Measurements from ENCODE around the gene A2ML1.
"Not testable (repeated sequence)": the region's sequence is repeated elsewhere in the genome, so short reads cannot be mapped to it uniquely, and the experiment has no call there.

A2ML1 gene

GRCh38 chr12:8899830-8900229 lies 77.4 kb downstream of the A2ML1 start:
- no peaks in the 10 kb centered on the region for H3K36me3 ChIP-seq (ENCODE audit: control insufficient read depth in 5 of 5, insufficient read depth in 5 of 5, low read length in 5 of 5)
- no peaks in the 10 kb centered on the region for H3K4me1 ChIP-seq (ENCODE audit: control insufficient read depth in 5 of 5, insufficient read depth in 5 of 5, low read length in 5 of 5)
- H3K27me3 ChIP-seq (ENCODE audit: control insufficient read depth in 5 of 5, insufficient read depth in 4 of 5, low read length in 5 of 5), result no peaks in the 10 kb centered on the region
- H3K9ac ChIP-seq (ENCODE audit: low read length in 5 of 5), result no peak overlapping the region
- no peak overlapping the region for H3K27ac ChIP-seq (ENCODE audit: low read depth, low read length)
- H3K9me3 ChIP-seq (ENCODE audit: control insufficient read depth in 5 of 5, low read length in 5 of 5), result no peaks in the 10 kb centered on the region
- no peak overlapping the region for H3K4me3 ChIP-seq (ENCODE audit: low read depth in 1 of 5, low read length in 5 of 5)

- H3K9ac ChIP-seq (ENCODE audit: low read length in 5 of 5); H3K9me3 ChIP-seq (ENCODE audit: control insufficient read depth in 5 of 5, low read length in 5 of 5); H3K4me1 ChIP-seq (ENCODE audit: control insufficient read depth in 5 of 5, insufficient read depth in 5 of 5, low read length in 5 of 5); H3K27ac ChIP-seq (ENCODE audit: low read depth, low read length); H3K36me3 ChIP-seq (ENCODE audit: control insufficient read depth in 5 of 5, insufficient read depth in 5 of 5, low read length in 5 of 5); H3K4me3 ChIP-seq (ENCODE audit: low read depth in 1 of 5, low read length in 5 of 5); H3K27me3 ChIP-seq (ENCODE audit: control insufficient read depth in 5 of 5, insufficient read depth in 4 of 5, low read length in 5 of 5): not testable (repeated sequence)
Measured at GRCh38 chr12:8902703-8903102, 80.3 kb downstream of the A2ML1 start.

- no peak overlapping the region for H3K4me3 ChIP-seq (ENCODE audit: low read depth in 1 of 5, low read length in 5 of 5)
- H3K9me3 ChIP-seq (ENCODE audit: control insufficient read depth in 5 of 5, low read length in 5 of 5), result no peaks in the 10 kb centered on the region
- H3K9ac ChIP-seq (ENCODE audit: low read length in 5 of 5), result no peak overlapping the region
- no peaks in the 10 kb centered on the region for H3K4me1 ChIP-seq (ENCODE audit: control insufficient read depth in 5 of 5, insufficient read depth in 5 of 5, low read length in 5 of 5)
- no peaks in the 10 kb centered on the region for H3K36me3 ChIP-seq (ENCODE audit: control insufficient read depth in 5 of 5, insufficient read depth in 5 of 5, low read length in 5 of 5)
- no peak overlapping the region for H3K27ac ChIP-seq (ENCODE audit: low read depth, low read length)
- H3K27me3 ChIP-seq (ENCODE audit: control insufficient read depth in 5 of 5, insufficient read depth in 4 of 5, low read length in 5 of 5), result no peaks in the 10 kb centered on the region
Measured at GRCh38 chr12:8903646-8904045, 81.2 kb downstream of the A2ML1 start.

- Histone ChIP-seq H3K27ac (ENCODE audit: low read depth, low read length) (no peak overlapping the region), H3K36me3 (ENCODE audit: control insufficient read depth in 5 of 5, insufficient read depth in 5 of 5, low read length in 5 of 5) (no peaks in the 10 kb centered on the region), H3K4me3 (ENCODE audit: low read depth in 1 of 5, low read length in 5 of 5) (no peak overlapping the region), H3K9ac (ENCODE audit: low read length in 5 of 5) (no peak overlapping the region), H3K4me1 (ENCODE audit: control insufficient read depth in 5 of 5, insufficient read depth in 5 of 5, low read length in 5 of 5) (no peaks in the 10 kb centered on the region), H3K27me3 (ENCODE audit: control insufficient read depth in 5 of 5, insufficient read depth in 4 of 5, low read length in 5 of 5) (no peaks in the 10 kb centered on the region), H3K9me3 (ENCODE audit: control insufficient read depth in 5 of 5, low read length in 5 of 5) (no peaks in the 10 kb centered on the region)
Measured at GRCh38 chr12:8904665-8905064, 82.2 kb downstream of the A2ML1 start.

- H3K4me1 ChIP-seq (ENCODE audit: control insufficient read depth in 5 of 5, insufficient read depth in 5 of 5, low read length in 5 of 5), result no peaks in the 10 kb centered on the region
- H3K9me3 ChIP-seq (ENCODE audit: control insufficient read depth in 5 of 5, low read length in 5 of 5), result no peaks in the 10 kb centered on the region
- no peaks in the 10 kb centered on the region for H3K36me3 ChIP-seq (ENCODE audit: control insufficient read depth in 5 of 5, insufficient read depth in 5 of 5, low read length in 5 of 5)
- H3K27me3 ChIP-seq (ENCODE audit: control insufficient read depth in 5 of 5, insufficient read depth in 4 of 5, low read length in 5 of 5), result no peaks in the 10 kb centered on the region
- no peak overlapping the region for H3K9ac ChIP-seq (ENCODE audit: low read length in 5 of 5)
- H3K4me3 ChIP-seq (ENCODE audit: low read depth in 1 of 5, low read length in 5 of 5), result no peak overlapping the region
- no peak overlapping the region for H3K27ac ChIP-seq (ENCODE audit: low read depth, low read length)
Measured at GRCh38 chr12:8905546-8905945, 83.1 kb downstream of the A2ML1 start.

GRCh38 chr12:8906266-8907180 lies 84.1 kb downstream of the A2ML1 start:
- Histone ChIP-seq H3K36me3 (ENCODE audit: control insufficient read depth in 5 of 5, insufficient read depth in 5 of 5, low read length in 5 of 5) (no peaks in the 10 kb centered on the region), H3K27me3 (ENCODE audit: control insufficient read depth in 5 of 5, insufficient read depth in 4 of 5, low read length in 5 of 5) (no peaks in the 10 kb centered on the region), H3K4me1 (ENCODE audit: control insufficient read depth in 5 of 5, insufficient read depth in 5 of 5, low read length in 5 of 5) (no peaks in the 10 kb centered on the region), H3K9ac (ENCODE audit: low read length in 5 of 5) (no peak overlapping the region), H3K4me3 (ENCODE audit: low read depth in 1 of 5, low read length in 5 of 5) (no peak overlapping the region), H3K9me3 (ENCODE audit: control insufficient read depth in 5 of 5, low read length in 5 of 5) (no peaks in the 10 kb centered on the region), H3K27ac (ENCODE audit: low read depth, low read length) (no peak overlapping the region)

GRCh38 chr12:8907513-8907912 lies 85.1 kb downstream of the A2ML1 start:
- no peak overlapping the region for H3K4me3 ChIP-seq (ENCODE audit: low read depth in 1 of 5, low read length in 5 of 5)
- H3K27ac ChIP-seq (ENCODE audit: low read depth, low read length), result no peak overlapping the region
- no peaks in the 10 kb centered on the region for H3K36me3 ChIP-seq (ENCODE audit: control insufficient read depth in 5 of 5, insufficient read depth in 5 of 5, low read length in 5 of 5)
- no peaks in the 10 kb centered on the region for H3K9me3 ChIP-seq (ENCODE audit: control insufficient read depth in 5 of 5, low read length in 5 of 5)
- H3K9ac ChIP-seq (ENCODE audit: low read length in 5 of 5), result no peak overlapping the region
- H3K4me1 ChIP-seq (ENCODE audit: control insufficient read depth in 5 of 5, insufficient read depth in 5 of 5, low read length in 5 of 5), result no peaks in the 10 kb centered on the region
- H3K27me3 ChIP-seq (ENCODE audit: control insufficient read depth in 5 of 5, insufficient read depth in 4 of 5, low read length in 5 of 5), result no peaks in the 10 kb centered on the region

GRCh38 chr12:8909752-8910151 lies 87.3 kb downstream of the A2ML1 start:
- H3K9ac ChIP-seq (ENCODE audit: low read length in 5 of 5), result no peak overlapping the region
- H3K36me3 ChIP-seq (ENCODE audit: control insufficient read depth in 5 of 5, insufficient read depth in 5 of 5, low read length in 5 of 5), result no peaks in the 10 kb centered on the region
- no peaks in the 10 kb centered on the region for H3K9me3 ChIP-seq (ENCODE audit: control insufficient read depth in 5 of 5, low read length in 5 of 5)
- H3K27me3 ChIP-seq (ENCODE audit: control insufficient read depth in 5 of 5, insufficient read depth in 4 of 5, low read length in 5 of 5), result no peaks in the 10 kb centered on the region
- H3K4me1 ChIP-seq (ENCODE audit: control insufficient read depth in 5 of 5, insufficient read depth in 5 of 5, low read length in 5 of 5), result peaks cover 2 to 12% (median 10%) of the 10 kb centered on the region in 5 donors
- no peak overlapping the region for H3K27ac ChIP-seq (ENCODE audit: low read depth, low read length)
- H3K4me3 ChIP-seq (ENCODE audit: low read depth in 1 of 5, low read length in 5 of 5), result no peak overlapping the region

- Histone ChIP-seq H3K36me3 (ENCODE audit: control insufficient read depth in 5 of 5, insufficient read depth in 5 of 5, low read length in 5 of 5) (no peaks in the 10 kb centered on the region), H3K27me3 (ENCODE audit: control insufficient read depth in 5 of 5, insufficient read depth in 4 of 5, low read length in 5 of 5) (no peaks in the 10 kb centered on the region), H3K9me3 (ENCODE audit: control insufficient read depth in 5 of 5, low read length in 5 of 5) (no peaks in the 10 kb centered on the region), H3K4me3 (ENCODE audit: low read depth in 1 of 5, low read length in 5 of 5) (no peak overlapping the region), H3K27ac (ENCODE audit: low read depth, low read length) (no peak overlapping the region), H3K4me1 (ENCODE audit: control insufficient read depth in 5 of 5, insufficient read depth in 5 of 5, low read length in 5 of 5) (peaks cover 4 to 21% (median 18%) of the 10 kb centered on the region in 5 donors), H3K9ac (ENCODE audit: low read length in 5 of 5) (no peak overlapping the region)
Measured at GRCh38 chr12:8911606-8912268, 89.3 kb downstream of the A2ML1 start.

- H3K27me3 ChIP-seq (ENCODE audit: control insufficient read depth in 5 of 5, insufficient read depth in 4 of 5, low read length in 5 of 5), result no peaks in the 10 kb centered on the region
- no peak overlapping the region for H3K27ac ChIP-seq (ENCODE audit: low read depth, low read length)
- no peak overlapping the region for H3K4me3 ChIP-seq (ENCODE audit: low read depth in 1 of 5, low read length in 5 of 5)
- H3K36me3 ChIP-seq (ENCODE audit: control insufficient read depth in 5 of 5, insufficient read depth in 5 of 5, low read length in 5 of 5), result no peaks in the 10 kb centered on the region
- no peaks in the 10 kb centered on the region for H3K9me3 ChIP-seq (ENCODE audit: control insufficient read depth in 5 of 5, low read length in 5 of 5)
- peaks cover 4 to 21% (median 18%) of the 10 kb centered on the region in 5 donors for H3K4me1 ChIP-seq (ENCODE audit: control insufficient read depth in 5 of 5, insufficient read depth in 5 of 5, low read length in 5 of 5)
- H3K9ac ChIP-seq (ENCODE audit: low read length in 5 of 5), result no peak overlapping the region
Measured at GRCh38 chr12:8912914-8913313, 90.5 kb downstream of the A2ML1 start.

Data from subcutaneous abdominal adipose tissue (tissue), 5 donors.